Lung (tissue), 12 donors: Measurements from ENCODE around the gene LIX1L. TPM values are rescaled to one million over a fixed set of nuclear protein-coding genes. Genes with fewer than 3 reads are reported as not detected.
"Not testable (repeated sequence)": the region's sequence is repeated elsewhere in the genome, so short reads cannot be mapped to it uniquely, and the experiment has no call there.

ENCODE experiments used
- ATAC-seq: fragments of 200-7000 bp; cut with Tn5 transposase; one replicate; pipeline ENCODE4 v1.9.1; 2020; ENCODE audit warnings: moderate number of reproducible peaks; ENCODE audit not compliant: insufficient read depth, low FRiP score
- DNase-seq, 3 donors: peaks; one replicate each; pipeline ENCODE4 v3.0.0-alpha.2; 2013 to 2017
- H3K27ac ChIP-seq, 2 donors: one replicate each; pipeline ENCODE4 v1.5.1; 2013; ENCODE audit warnings: mild to moderate bottlenecking in 2 of 2, moderate library complexity in 2 of 2, control low read depth in 1 of 2, inconsistent platforms in 1 of 2, low read depth in 1 of 2, low read length in 1 of 2
- H3K27me3 ChIP-seq, 3 donors: one replicate each; pipeline ENCODE4 v1.5.1; 2013; ENCODE audit warnings: low read length in 2 of 3; ENCODE audit not compliant: control insufficient read depth in 3 of 3, insufficient read depth in 3 of 3
- H3K36me3 ChIP-seq, 4 donors: one replicate each; pipeline ENCODE4 v1.5.1; 2013; ENCODE audit warnings: low read length in 4 of 4, mild to moderate bottlenecking in 1 of 4, moderate library complexity in 1 of 4; ENCODE audit not compliant: control insufficient read depth in 4 of 4, insufficient read depth in 4 of 4
- H3K4me1 ChIP-seq, 5 donors: one replicate each; pipeline ENCODE4 v1.5.1; 2013; ENCODE audit warnings: low read length in 5 of 5, mild to moderate bottlenecking in 2 of 5, moderate library complexity in 1 of 5; ENCODE audit not compliant: control insufficient read depth in 5 of 5, insufficient read depth in 5 of 5
- H3K4me3 ChIP-seq: one replicate; pipeline ENCODE4 v1.5.1; 2013; ENCODE audit warnings: mild to moderate bottlenecking, control low read depth, moderate library complexity
- H3K9ac ChIP-seq, 2 donors: one replicate each; pipeline ENCODE4 v1.5.1; 2013; ENCODE audit warnings: low read length in 2 of 2, control low read depth in 1 of 2; ENCODE audit not compliant: insufficient read depth in 1 of 2
- H3K9me3 ChIP-seq, 4 donors: one replicate each; pipeline ENCODE4 v1.5.1; 2013; ENCODE audit warnings: low read length in 3 of 4, mild to moderate bottlenecking in 1 of 4, moderate library complexity in 1 of 4; ENCODE audit not compliant: control insufficient read depth in 4 of 4, insufficient read depth in 3 of 4
- CTCF ChIP-seq: IDR thresholded peaks from 2 replicates; pipeline ENCODE4 v1.5.1; 2012; ENCODE audit warnings: mild to moderate bottlenecking; ENCODE audit errors: control extremely low read depth, extremely low read depth
- WGBS, 2 donors: extraction: QIAGEN DNeasy Blood & Tissue Kit; methylation state at CpG; one replicate each; pipeline ENCODE4 v1.1.7; 2013; 5-methylcytosine and 5-hydroxymethylcytosine counted together
- polyA plus RNA-seq, 2 donors: library from polyadenylated mRNA; stranded (reverse); fragments of 200-250 nt; gene quantifications; one replicate each; pipeline ENCODE4 v1.2.1, GENCODE V29; 2013
- total RNA-seq, 2 donors: library from RNA; depleted of rRNA in 1 of 2; stranded (reverse); fragments of >200 nt in 1 of 2; gene quantifications; one replicate each; pipeline ENCODE4 v1.2.1, GENCODE V29; 2014 to 2021
- donor health status: control.
- donor health status: control.
- donor health status: Bipolar disorder and iron deficiency.
- donor health status: healthy.
- donor health status: DM: yes; HTN: yes; CAD: no.

The LIX1L gene
- total and polyA plus RNA-seq, 4 donors = 7.0 to 30.9 (median 18.9) TPM

GRCh38 chr1:145936247-145936646 lies 21.6 kb downstream of the LIX1L start:
- 73 to 88% methylated on average over 8 of the region's 8 CpGs for whole genome bisulfite sequencing, 2 donors
- Histone ChIP-seq H3K27ac (no peak overlapping the region), H3K27me3 (no peaks in the 10 kb centered on the region), H3K36me3 (peaks cover 8 to 17% (median 10%) of the 10 kb centered on the region in 4 donors), H3K9ac (no peak overlapping the region), H3K9me3 (no peaks in the 10 kb centered on the region), H3K4me1 (no peaks in the 10 kb centered on the region), H3K4me3 (no peak overlapping the region)
- ATAC-seq (no peak), DNase-seq (peak in 1 of 3 donors; percentile 26)
- TF ChIP-seq CTCF = no peak

GRCh38 chr1:145935708-145936107 lies 22.1 kb downstream of the LIX1L start:
- ATAC-seq = no peak
- DNase-seq = no peak
- no peak for TF ChIP-seq CTCF
- no peak overlapping the region for H3K4me3 ChIP-seq
- no peaks in the 10 kb centered on the region for H3K27me3 ChIP-seq
- no peaks in the 10 kb centered on the region for H3K9me3 ChIP-seq
- no peaks in the 10 kb centered on the region for H3K4me1 ChIP-seq
- H3K27ac ChIP-seq = no peak overlapping the region
- H3K36me3 ChIP-seq = peaks cover 9 to 20% (median 10%) of the 10 kb centered on the region in 4 donors
- no peak overlapping the region for H3K9ac ChIP-seq

- H3K9me3 ChIP-seq, ATAC-seq, DNase-seq, H3K4me3 ChIP-seq, H3K9ac ChIP-seq, H3K4me1 ChIP-seq, H3K27me3 ChIP-seq: not testable (repeated sequence)
- WGBS, 2 donors = 15 to 28% methylated on average over 9 of the region's 9 CpGs
- Histone ChIP-seq H3K27ac (peak overlapping the region in 1 of 2 donors; percentile 40), H3K36me3 (peaks cover 9 to 20% (median 10%) of the 10 kb centered on the region in 4 donors)
These were observed 25.3 kb downstream of the LIX1L start for GRCh38 chr1:145932522-145933009.

- 64 to 69% methylated on average over 20 of the region's 20 CpGs for WGBS, 2 donors
- no peaks in the 10 kb centered on the region for H3K9me3 ChIP-seq
- peaks cover 4 to 10% (median 7%) of the 10 kb centered on the region in 5 donors for H3K4me1 ChIP-seq
- H3K27me3 ChIP-seq = no peaks in the 10 kb centered on the region
- TF ChIP-seq CTCF = no peak
- H3K9ac ChIP-seq = peak overlapping the region; percentile 87 to 96
- peak overlapping the region; percentile 50 for H3K4me3 ChIP-seq
- DNase-seq (peak in 1 of 3 donors; percentile 17), ATAC-seq (no peak)
- H3K36me3 ChIP-seq = peaks cover 0 to 10% (median 4%) of the 10 kb centered on the region in 4 donors
- peak overlapping the region; percentile 90 to 96 for H3K27ac ChIP-seq
These were observed 29.7 kb downstream of the LIX1L start for GRCh38 chr1:145927916-145928643.
